ENCODE measurements around the gene KXD1.
A peak's percentile ranks its signal among the peaks of the same experiment; 100 is the strongest.
"Not testable (repeated sequence)": the region's sequence is repeated elsewhere in the genome, so short reads cannot be mapped to it uniquely, and the experiment has no call there.

KXD1 gene, protein sequence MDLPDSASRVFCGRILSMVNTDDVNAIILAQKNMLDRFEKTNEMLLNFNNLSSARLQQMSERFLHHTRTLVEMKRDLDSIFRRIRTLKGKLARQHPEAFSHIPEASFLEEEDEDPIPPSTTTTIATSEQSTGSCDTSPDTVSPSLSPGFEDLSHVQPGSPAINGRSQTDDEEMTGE

DNA sequence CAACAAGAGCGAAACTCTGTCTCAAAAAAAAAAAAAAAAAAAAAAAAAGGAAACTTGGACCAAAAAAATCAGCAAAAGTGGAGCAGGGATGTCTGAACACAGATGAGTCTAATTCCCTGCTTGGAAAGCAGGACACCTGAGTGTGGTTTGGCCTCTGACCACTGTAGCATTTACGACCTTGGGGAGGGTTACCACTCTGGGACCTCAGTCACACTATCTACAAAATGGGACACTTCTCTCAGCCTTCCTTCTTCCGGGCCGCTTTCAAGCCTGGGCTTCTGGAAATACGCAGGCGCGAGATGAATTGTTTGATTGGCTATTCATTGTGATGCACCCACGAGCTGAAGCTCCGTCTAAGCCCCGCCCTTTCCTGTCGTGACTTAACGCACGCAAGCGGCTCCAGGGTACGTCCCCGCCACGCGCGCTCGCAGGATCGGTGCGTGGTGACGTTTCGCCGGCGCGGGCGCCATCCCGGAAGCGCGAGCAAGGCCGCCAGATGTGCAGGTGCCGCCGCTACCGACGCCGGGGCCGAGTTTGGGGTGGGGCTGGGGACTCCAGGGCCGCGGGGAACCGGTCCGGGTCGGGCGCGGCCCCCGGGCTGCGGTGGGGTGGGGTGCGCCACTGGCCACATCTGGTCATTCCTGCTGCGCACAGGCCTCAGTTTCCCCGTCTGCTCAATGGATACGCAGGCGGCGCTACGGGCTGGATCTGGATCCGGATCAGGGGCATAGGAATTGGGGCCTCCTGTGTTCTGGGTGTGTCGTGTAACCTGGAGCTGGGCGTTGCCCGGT, at the start of gene KXD1:
Gene KXD1 (plus strand): TSS at position 460 of the 791 bp plus-strand sequence. CDS start 4,187 bp downstream, outside the sequence.
- DNase-seq (ENCODE audit: low spot score) = peak; percentile 88

DNA sequence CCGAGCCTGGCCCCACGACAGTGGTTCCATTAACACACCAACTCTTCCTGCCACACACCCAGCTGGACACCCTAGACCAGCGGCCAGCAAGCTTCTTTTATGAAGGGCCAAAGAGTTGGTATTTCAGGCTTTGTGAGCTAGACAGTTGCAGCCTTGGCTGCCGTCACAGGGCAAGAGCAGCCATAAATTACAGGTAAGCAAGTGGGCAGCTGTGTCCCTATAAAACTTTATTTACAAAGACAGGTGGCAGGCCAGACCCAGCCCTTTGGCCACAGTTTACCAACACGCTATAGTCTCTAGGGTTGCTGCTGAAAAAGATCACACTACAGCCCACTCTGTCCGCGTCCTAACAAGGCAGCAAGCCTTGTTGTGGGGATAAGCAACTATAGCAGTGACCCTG, 49.1 kb upstream of the KXD1 start:
- no peak for DNase-seq (ENCODE audit: low spot score)

DNA sequence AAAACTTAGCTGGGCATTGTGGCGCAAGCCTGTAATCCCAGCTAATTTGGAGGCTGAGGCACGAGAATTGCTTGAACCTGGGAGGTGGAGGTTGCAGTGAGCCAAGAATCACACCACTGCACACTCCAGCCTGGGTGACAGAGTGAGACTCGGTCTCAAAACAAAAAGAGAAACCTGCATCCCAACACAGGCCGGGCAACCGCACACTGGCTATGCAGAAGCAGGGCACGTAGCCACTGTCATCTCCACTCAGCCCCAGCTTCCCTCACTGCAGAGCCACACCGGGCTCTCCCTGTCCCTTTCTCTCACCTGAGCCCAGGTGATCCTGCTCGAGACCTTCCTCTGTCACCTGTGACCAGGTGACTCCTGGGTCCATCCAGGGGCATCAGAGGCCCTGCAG, 47.5 kb upstream of the KXD1 start:
- DNase-seq (ENCODE audit: low spot score) = no peak

DNA sequence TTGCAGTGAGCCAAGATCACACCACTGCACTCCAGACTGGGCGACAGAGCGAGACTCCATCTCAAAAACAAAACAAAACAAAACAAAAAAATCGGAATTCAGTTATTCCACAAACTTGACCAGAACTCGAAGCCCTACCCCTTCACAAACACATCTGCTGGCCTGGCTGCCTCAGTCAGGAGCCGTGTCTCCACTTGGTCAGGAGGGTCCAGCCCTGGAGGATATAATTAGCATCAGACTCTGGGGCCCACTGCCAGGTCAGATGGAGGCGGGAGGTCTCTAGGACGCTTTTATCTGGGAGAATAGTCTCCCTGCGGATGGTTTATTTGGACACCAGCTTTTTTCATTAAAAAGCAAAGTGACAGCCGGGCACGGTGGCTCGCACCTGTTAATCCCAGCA, 43.8 kb upstream of the KXD1 start:
- DNase-seq (ENCODE audit: low spot score) = no peak

DNA sequence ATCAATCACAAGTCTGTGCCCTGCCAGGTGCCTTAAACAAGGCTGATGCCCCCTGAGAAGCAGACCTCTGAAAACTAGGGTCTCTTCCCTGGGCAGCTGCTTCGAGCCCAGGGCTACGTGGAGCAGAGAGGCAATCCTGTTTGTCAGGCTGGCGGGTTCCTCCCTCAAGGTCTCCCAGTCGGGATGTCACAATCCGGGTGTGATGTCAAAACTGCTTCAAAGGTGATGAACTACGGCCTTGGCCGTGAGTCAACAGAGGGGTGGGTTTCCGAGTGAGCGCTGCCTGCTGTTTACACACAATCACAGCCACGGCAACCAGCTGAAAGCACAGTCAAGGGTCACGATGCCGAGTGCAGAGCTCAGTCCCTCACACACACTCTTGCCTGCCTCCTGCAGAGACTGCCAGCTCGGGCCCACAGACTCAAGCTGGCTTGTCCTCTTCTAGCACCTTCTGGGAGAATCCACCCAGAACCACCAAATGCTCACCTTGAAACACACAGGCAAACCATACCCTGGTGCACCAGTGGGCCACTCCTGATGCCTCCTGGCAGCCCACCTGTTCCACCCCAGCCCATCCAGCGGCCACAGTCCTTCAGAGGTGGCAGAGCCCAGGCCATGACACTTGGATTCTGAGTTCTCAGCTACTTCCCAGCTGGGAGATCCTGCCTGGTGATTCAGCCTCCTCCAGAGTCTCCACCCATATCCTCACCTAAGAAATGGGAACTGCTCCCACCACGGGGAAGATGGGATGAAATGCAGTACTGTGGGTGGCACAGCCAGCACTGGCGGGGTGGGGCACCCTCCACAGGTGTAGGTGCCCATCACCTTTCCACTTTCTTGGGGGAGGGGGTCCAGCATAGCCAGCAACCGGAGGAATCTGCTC, 42.6 kb upstream of the KXD1 start:
- no peak for DNase-seq (ENCODE audit: low spot score)

DNA sequence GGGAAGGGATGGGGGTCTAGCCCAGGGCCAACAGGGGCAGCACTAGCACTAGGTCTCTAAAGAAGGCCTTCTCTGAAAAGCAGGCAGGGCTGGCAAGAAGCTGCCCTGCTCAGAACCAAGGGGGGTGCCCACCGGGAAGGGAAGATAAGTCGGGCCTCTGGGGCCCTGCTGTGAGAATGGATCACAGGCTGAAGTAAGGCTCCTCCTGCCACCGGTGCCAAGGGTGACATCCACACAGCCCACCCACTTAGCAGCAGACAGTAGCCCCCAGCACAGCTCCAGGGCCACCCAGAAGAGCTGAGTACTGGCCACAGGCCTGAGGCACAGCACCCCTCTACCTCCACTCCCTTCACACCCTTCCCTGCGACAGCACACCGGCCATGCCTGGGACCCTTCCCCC, 41.7 kb upstream of the KXD1 start:
- no peak for DNase-seq (ENCODE audit: low spot score)

DNA sequence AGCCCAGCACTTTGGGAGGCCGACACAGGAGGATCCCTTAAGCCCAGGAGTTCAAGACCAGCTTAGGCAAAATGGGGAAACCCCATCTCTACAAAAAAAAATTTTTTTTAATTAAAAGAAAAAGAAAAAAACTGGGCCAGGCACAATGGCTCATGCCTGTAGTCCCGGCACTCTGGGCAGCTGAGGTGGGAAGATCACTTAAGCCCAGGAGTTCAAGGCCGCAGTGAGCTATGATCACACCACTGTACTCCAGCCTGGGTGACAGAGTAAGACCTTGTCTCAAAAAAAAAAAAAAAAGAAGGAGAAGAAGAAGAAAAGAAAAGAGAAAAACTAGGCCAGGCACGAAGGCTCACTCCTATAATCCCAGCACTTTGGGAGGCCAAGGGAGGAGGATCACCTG, 40.1 kb upstream of the KXD1 start:
- DNase-seq (ENCODE audit: low spot score) = no peak

DNA sequence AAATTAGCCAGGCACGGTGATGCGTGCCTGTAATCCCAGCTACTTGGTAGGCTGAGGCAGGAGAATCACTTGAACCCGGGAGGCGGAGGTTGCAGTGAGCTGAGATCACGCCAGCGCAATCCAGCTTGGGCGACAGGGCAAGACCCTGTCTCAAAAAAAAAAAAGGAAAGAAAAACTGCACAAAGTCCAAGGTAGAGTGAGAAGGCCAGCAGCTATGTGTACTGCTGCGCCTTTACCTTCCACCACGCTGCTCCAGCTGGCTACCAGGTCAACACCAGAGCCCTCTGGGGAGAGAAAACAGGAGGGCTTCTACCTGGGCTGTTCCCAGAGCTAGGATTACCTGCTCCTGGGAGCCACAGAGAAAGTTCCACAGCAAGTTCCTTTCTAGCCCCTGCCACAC, 39.0 kb upstream of the KXD1 start:
- DNase-seq (ENCODE audit: low spot score) = no peak

DNA sequence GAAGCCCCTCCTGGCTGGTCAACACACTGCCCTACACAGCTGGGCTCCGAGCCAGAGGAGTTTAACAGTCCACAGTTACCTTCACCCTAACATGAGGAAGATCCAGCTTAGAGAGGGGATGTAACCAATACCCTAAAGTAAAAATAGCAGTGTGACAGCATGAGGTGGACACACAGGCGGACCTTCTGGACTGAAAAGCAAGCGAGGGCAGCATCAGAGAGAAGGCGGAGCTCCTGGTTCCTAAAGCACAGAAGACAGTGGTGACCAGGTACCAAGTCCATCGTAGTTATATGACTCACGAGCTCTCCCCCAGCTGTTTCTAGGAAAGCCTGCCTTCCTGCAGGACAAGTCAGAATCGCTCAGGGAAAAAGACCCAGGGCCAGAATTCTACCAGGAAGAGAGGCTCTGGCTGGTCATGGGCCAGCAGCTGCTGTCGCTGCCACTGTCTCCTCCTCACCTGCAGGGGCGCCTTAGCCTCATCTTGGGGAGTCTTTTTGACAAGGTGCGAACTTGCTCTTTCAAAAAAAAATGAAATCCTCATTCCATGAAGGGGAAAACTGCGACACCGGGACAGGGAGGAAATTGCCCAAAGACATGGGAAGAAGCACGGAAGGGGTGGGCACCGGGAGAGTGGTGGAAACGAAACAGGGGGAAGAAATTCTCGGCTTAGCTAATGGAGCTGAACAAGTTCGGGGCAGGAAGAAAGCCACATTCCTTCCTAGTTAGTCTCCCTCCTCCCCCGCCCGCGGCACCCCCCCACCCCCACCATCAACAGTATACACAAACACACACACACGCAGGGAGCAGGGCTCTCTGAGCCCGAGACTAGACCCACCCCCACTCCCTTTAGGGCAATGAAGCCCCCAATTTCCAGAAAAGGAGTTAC, 37.5 kb upstream of the KXD1 start:
- peak; percentile 77 for DNase-seq (ENCODE audit: low spot score)

DNA sequence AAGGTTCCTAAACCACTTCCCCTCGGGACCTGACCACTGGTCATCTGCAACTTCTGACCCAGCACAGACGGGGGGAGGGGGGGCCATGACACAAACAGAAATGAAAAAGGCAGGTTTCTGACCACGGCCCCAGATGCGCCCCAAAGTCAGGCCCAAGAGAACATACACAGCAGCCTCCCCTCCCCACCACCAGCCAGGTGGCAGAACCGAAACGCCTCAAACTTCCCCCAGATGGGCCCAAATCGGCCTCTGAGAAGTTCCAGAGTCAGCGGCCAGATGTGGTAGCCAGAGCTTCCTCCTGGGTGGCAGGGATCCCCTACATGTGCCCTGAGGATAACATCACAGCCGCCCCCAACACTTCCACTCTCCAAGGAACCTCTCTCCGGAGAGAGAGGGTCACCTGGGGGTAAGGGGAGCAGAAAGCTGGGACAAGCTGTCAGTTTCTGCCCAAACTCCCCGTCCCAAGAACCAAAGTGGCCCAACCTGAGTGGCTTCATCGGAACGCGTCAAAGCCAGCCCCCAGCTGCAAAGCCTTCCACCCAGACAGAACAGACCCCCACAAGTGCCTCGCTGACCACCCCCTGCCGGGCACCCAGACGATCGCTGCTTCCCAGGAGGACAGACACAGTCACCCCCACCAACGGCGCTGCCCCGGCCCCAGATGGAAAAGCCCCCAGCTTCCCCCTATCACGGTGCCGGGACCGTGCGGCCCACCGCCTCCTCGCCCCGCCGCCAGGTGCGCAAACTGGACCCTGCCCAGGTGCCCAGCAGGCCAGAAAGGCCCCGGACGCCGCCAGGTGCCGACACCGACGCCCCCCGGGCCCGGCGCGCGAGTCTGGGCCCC, 36.6 kb upstream of the KXD1 start:
- peak; percentile 69 for DNase-seq (ENCODE audit: low spot score)

DNA sequence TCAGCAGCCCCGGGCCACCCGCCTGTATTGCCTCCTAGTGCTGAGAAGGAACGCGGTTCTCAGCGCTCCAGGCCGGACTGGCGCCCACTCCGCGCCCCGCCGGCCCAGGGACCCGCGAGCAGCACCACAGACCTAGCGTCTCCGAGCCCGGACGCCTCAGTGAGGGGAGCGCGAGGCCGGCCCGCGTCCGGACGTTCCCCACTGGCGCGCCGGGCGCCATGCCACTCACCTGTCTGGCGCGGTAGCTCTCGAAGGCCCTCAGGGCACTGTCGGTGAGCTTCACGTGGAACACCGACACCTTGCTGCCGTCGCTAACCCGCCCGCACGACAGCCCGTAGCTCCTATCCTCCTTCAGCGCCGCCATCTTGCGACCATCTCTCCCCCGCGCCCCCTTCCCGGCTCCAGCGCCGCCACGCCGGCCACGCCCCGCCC, 36.0 kb upstream of the KXD1 start, which contains the start of gene ELL:
Gene ELL (minus strand): TSS at position 379 of the 432 bp plus-strand sequence. CDS start 15 bp downstream, at position 364.
- DNase-seq (ENCODE audit: low spot score) = no peak

DNA sequence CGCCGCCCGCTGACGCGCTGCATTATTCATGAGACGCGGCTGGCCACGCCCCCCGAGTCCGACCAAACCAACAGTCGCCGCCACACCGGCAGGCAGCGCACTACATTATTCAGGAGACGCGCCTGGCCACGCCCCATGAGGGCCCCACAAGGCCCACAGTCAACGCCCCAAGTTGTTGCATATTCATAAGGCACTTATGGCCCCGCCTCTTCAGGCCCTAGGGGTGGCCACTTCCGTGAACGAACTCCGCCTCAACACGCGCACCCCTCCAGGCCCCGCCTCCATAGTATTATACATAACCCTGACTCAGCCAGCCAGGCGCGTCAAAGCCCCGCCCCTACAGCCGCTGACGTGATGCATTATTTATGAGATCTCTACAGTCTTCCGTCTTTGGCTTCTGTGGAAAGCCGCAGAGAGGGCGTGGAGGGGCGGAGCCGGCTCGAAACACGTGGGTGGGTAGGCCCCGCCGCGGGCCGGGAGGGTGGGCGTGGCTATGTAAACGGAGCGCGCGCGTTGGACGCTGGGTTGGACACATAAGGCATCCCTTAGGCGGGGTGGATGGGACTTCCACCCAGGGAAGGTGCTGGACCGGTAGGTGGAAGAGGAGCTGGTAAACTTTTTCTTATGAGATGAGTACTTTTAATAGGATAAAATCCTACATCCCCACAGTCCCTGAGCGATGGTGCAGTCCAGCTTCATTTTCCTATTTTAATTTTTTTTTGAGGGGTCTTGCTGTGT, 35.4 kb upstream of the KXD1 start:
- peak; percentile 100 for DNase-seq (ENCODE audit: low spot score)

DNA sequence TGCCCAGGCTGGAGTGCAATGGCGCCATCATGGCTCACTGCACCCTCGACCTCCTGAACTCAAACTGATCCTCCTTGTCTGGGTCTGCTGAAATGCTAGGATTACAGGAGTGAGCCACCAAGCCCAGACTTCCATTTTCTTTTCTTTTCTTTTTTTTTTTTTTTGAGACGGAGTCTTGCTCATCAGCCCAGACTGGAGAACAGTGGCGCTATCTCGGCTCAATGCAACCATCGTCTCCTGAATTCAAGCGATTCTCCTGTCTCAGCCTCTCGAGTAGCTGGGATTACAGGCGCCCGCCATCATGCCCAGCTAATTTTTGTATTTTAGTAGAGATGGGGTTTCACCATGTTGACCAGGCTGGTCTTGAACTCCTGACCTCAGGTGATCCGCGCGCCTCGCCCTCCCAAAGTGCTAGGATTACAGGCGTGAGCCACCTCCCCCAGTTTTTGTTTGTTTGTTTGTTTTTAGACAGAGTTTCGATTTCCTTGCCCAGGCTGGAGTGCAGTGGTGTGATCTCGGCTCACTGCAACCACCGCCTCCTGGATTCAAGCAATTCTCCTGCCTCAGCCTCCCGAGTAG, 34.7 kb upstream of the KXD1 start:
- not testable (repeated sequence) for DNase-seq (ENCODE audit: low spot score)

DNA sequence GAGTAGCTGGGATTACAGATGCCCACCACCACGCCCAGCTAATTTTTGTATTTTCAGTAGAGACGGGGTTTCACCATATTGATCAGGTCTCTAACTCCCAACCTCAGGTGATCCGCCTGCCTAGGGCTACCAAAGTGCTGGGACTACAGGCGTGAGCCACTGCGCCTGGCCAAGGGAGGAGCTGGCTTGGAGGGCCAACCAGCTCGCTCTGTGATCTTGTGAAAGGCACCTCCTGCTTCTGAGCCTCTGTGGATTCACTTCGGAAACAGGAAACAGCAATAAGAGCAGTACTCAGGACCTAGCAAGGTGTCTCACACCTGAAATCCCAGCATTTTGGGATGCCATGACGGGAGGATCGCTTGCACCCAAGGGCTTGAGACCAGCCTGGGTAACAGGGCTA, 33.8 kb upstream of the KXD1 start:
- no peak for DNase-seq (ENCODE audit: low spot score)

DNA sequence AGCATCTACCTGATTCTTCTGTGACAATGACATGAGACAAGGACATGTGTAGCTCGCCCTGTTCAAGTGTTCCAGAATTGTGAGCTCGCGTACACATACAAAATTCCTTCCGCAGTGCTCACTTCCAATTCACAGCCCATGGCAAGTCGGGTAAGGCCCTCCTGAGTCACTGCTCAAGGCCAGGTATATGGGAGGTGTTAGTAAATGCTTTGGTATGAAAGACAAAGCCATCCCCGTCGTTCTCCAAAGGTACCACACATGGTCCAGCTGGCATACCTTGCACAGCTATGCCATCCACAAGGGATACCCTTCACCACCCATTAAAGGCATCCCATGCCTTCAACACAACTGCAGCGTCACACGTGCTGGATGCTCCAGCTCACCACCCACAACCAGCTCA, 31.4 kb upstream of the KXD1 start:
- no peak for DNase-seq (ENCODE audit: low spot score)

DNA sequence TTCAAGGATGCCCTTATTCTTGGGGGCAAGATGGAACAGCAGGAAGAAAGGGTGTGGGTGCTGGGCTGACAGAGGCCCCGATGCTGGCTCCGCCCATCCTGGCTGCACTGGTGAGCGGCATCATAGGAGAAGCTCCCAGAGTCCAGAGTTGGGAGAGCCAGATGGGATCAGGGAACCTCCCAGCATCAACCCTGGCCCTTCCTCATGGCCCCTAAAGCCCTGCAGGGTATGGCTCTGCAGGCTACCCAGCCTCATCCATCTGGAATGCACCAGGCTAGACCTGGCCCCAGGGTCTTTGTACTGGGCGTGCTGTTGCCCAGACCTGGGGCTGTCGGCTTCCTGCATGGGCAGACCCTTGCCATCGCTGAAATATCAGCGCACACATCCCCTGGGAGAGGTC, 27.9 kb upstream of the KXD1 start:
- DNase-seq (ENCODE audit: low spot score) = no peak

DNA sequence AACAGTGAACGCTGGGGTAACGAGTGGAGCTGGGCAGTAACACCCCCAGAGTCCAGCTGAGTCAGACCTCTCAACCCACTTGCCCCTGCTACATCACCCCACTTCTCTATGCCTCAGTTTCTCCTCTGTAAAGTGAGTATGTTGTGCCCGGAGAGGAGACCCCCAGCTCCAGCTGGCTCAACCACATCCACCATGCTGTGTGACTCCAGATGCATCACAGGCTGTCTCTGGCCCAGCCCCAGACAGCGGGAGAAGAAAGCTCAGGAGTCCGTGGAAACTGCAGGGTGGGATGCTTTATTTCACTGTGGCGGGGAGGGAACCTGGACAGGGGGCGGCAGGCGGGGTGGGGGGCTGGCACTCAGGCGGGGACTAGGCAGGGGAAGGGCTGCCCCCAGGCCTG, 26.2 kb upstream of the KXD1 start:
- no peak for DNase-seq (ENCODE audit: low spot score)

DNA sequence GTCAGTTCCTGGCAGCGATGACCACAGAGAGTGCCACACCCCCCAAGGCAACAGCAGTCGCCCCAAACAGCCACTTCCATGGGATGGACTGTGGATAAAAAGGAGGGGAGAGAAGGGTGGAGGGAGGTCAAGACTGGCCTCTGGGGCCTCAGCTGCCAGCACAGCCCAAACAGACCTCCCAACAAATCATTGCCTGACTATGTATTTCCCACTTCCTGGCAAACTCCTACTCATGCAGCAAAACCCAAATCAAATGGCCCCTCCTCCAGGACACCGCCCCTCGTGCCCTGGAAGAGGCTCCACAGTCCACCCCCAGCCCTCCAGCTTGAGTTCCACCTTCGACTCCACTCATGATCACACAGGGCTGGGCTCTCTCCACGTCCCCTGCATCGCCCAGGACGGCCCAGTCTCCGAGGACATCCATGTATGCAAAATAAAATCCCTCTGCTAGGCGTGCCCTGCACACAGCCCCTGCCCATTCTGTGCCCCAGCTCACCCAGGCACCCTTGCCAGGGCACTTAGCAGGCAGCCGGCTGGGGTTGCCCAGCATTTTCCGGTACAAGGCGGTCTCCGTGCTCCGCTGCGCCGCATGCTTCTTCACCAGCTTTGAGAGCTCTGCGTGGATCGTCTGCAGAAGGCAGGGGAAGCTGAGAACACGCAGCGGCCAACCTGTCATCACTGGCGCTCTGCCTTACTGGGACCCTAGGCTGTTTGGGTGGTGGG, 25.3 kb upstream of the KXD1 start:
- no peak for DNase-seq (ENCODE audit: low spot score)

DNA sequence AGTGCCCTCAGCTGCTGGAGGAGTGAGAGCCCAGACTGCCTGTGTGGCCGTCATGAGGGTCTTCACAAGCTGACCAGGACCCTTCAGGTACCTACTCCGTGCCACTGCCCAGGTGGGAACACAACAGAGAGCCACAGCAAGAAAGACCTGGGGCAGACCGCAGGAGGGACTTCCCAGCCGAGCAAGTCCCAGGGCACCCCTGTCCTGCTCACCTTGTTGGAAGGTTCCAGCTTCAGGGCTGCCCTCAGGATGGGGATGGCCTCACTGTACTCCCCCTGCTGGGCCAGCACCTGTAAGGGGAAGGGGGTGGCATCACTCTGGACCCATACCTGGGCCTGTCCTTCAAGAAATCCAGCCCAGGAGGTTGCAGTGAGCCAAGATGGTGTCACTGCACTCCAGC, 24.6 kb upstream of the KXD1 start:
- DNase-seq (ENCODE audit: low spot score) = no peak

Measured in ecto neural progenitor cell (in vitro differentiated cells).